Common myeloid progenitor, CD34-positive (primary cell): ENCODE measurements around the gene ROR2.

Experiments
- CTCF ChIA-PET: fragments of 350-600 bp; sonication (Branson Sonifier 250); formaldehyde crosslinking; loops from one replicate; lab custom pipeline; 2021; ENCODE audit warnings: antibody characterized with exemption; lab: Charles Lee
- POLR2A ChIA-PET: fragments of 350-600 bp; sonication (Branson Sonifier 250); formaldehyde crosslinking; loops from one replicate; lab custom pipeline; 2021; ENCODE audit warnings: antibody characterized with exemption; lab: Charles Lee
- DNase-seq, 3 donors: peaks; one replicate each; pipeline versions ENCODE4 v3.0.0 to v3.0.0-alpha.2; 2013
- H3K27ac ChIP-seq, 2 experiments: 1 replicate in 1 of 2; 2 replicates in 1 of 2; pipeline ENCODE4 v1.7.0; 2013; ENCODE audit warnings: inconsistent platforms in 2 of 2, low read length in 2 of 2, mild to moderate bottlenecking in 2 of 2, low read depth in 1 of 2, moderate library complexity in 1 of 2; ENCODE audit not compliant: severe bottlenecking in 2 of 2, insufficient read depth in 1 of 2, poor library complexity in 1 of 2
- H3K27me3 ChIP-seq, 5 experiments: replicated peaks in 2 of 5; 1 replicate in 3 of 5; 2 replicates in 2 of 5; pipeline versions ENCODE4 v1.6.1 to v1.7.0; 2013; ENCODE audit warnings: low read length in 4 of 5, mild to moderate bottlenecking in 2 of 5, moderate library complexity in 2 of 5, inconsistent platforms in 1 of 5; ENCODE audit not compliant: insufficient read depth in 5 of 5, control insufficient read depth in 4 of 5
- H3K36me3 ChIP-seq, 4 experiments: 1 replicate in 2 of 4; 2 replicates in 2 of 4; pipeline versions ENCODE4 v1.6.1 to v1.7.0; 2013; ENCODE audit warnings: low read length in 3 of 4, control low read depth in 1 of 4, mild to moderate bottlenecking in 1 of 4; ENCODE audit not compliant: control insufficient read depth in 4 of 4, insufficient read depth in 4 of 4
- H3K4me1 ChIP-seq, 4 experiments: 1 replicate in 3 of 4; 2 replicates in 1 of 4; pipeline versions ENCODE4 v1.6.1 to v1.7.1; 2013; ENCODE audit warnings: low read length in 3 of 4, mild to moderate bottlenecking in 3 of 4, control low read depth in 1 of 4, inconsistent platforms in 1 of 4, moderate library complexity in 1 of 4; ENCODE audit not compliant: control insufficient read depth in 4 of 4, insufficient read depth in 4 of 4; ENCODE audit errors: control extremely low read depth in 1 of 4
- H3K4me3 ChIP-seq, 7 experiments: 1 replicate in 4 of 7; 2 replicates in 3 of 7; pipeline versions ENCODE4 v1.5.1 to v1.7.0; 2013; ENCODE audit warnings: mild to moderate bottlenecking in 7 of 7, low read length in 6 of 7, moderate library complexity in 6 of 7, inconsistent platforms in 2 of 7, low read depth in 2 of 7, control low read depth in 1 of 7; ENCODE audit not compliant: insufficient read depth in 4 of 7, control insufficient read depth in 1 of 7; ENCODE audit errors: extremely low read depth in 1 of 7
- H3K9me3 ChIP-seq, 5 experiments: 1 replicate in 4 of 5; 2 replicates in 1 of 5; pipeline versions ENCODE4 v1.6.1 to v1.7.1; 2013; ENCODE audit warnings: low read length in 4 of 5, mild to moderate bottlenecking in 2 of 5, inconsistent platforms in 1 of 5, low read depth in 1 of 5, moderate library complexity in 1 of 5; ENCODE audit not compliant: control insufficient read depth in 4 of 5, insufficient read depth in 2 of 5; ENCODE audit errors: control extremely low read depth in 1 of 5
- WGBS: methylation state at CpG from one replicate; pipeline ENCODE4 v1.1.5; 2013; ENCODE audit not compliant: insufficient coverage; 5-methylcytosine and 5-hydroxymethylcytosine counted together

ROR2 gene

DNA sequence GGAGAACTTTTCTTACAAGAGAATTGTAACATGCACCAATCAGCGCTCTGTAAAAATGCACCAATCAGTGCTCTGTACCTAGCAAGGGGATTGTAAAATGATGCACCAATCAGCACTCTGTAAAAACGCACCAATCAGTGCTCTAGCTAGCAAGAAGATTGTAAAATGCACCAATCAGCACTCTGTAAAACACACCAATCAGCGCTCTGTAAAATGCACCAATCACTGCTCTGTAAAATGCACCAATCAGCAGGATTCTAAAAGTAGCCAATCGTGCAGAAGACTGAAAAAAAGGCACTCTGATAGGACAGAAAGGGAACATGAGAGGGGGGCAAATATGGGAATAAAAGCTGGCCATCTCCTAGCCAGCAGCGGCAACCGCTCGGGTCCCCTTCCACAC, 233.2 kb downstream of the ROR2 start:
- Histone ChIP-seq H3K4me1 (peaks cover 8 to 48% (median 26%) of the 10 kb centered on the region in 4 experiments), H3K9me3 (peaks cover 0 to 7% (median 0%) of the 10 kb centered on the region in 5 experiments), H3K36me3 (no peaks in the 10 kb centered on the region), H3K4me3 (no peak overlapping the region), H3K27me3 (no peaks in the 10 kb centered on the region), H3K27ac (no peak overlapping the region)
- peak in 1 of 3 donors; percentile 10 for DNase-seq
- CTCF ChIA-PET, result interaction anchor here (1.5 kb wide), 1 partner anchor 10 kb away, joined by 7 read pairs; no protein-coding TSS in a partner anchor
- POLR2A ChIA-PET, result interaction anchor here (0.6 kb wide), 1 partner anchor 369 kb away, joined by 3 read pairs; no protein-coding TSS in a partner anchor
- 98% methylated on average over 6 of the region's 7 CpGs for WGBS

DNA sequence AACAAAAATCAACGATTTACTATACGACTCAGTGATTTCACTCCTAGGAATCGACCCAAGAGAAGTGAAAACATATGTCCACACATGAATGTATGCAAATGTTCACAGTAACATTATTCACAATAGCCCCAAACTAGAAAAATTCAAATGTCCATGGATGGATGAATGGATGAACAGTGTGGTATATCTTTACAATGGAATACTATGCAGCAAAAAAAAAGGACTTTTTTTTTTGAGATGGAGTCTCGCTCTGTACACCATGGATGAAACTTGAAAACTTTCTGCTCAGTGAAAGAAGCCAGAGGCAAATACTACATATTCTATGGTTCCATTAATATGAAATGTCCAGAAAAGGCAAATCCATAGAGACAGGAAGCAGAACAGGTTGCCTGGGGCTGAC, 233.8 kb downstream of the ROR2 start:
- CTCF ChIA-PET, result interaction anchor here (1.5 kb wide), 1 partner anchor 11 kb away, joined by 7 read pairs; no protein-coding TSS in a partner anchor
- H3K9me3 ChIP-seq, result peaks cover 0 to 7% (median 0%) of the 10 kb centered on the region in 5 experiments
- no peak for DNase-seq
- no peaks in the 10 kb centered on the region for H3K36me3 ChIP-seq
- POLR2A ChIA-PET, result no interaction called here
- WGBS, result 100% methylated on average over 2 of the region's 4 CpGs
- H3K27me3 ChIP-seq, result no peaks in the 10 kb centered on the region
- no peak overlapping the region for H3K27ac ChIP-seq
- no peak overlapping the region for H3K4me3 ChIP-seq
- H3K4me1 ChIP-seq, result peaks cover 8 to 45% (median 27%) of the 10 kb centered on the region in 4 experiments

DNA sequence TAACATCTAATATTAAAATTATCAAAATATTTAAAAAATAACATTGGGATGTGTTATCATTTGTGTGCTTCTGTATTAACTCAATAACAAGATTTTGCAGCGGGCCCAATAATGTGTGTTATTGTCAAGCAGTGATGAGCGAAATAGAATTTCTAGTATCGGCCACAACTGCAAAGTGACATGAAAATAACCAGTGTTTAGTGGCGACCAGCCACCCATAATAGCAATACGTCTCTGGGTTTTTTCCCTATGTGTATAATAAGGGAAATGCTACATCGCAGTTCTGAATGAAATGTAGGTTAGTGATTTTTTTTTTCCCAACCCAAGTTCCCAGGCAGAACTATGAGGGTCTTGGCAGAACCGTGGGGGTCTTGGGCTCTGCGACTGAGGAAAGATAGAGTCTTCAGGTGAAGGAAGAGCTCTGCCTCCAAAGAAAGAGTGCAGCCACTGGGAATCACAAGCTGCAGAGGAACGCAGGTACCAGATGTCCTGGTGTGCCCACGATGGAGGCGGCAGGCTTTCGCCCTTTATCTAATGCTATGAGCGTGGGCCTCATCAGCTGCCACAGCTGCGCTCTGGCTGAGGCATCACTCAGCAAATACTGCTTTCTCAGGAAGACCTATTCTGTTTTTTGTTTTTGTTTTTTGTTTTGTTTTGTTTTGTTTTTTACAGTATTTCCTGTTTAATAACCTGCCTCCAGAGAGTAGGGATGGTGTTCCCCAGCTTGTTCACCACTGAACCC, 235.0 kb downstream of the ROR2 start:
- Histone ChIP-seq H3K9me3 (peaks cover 0 to 7% (median 0%) of the 10 kb centered on the region in 5 experiments), H3K4me1 (peaks cover 2 to 37% (median 21%) of the 10 kb centered on the region in 4 experiments), H3K4me3 (peak overlapping the region in 2 of 7 experiments; percentile 22 to 79), H3K27ac (no peak overlapping the region), H3K36me3 (no peaks in the 10 kb centered on the region), H3K27me3 (no peaks in the 10 kb centered on the region)
- ChIA-PET CTCF (no interaction called here), POLR2A (no interaction called here)
- peak in 1 of 3 donors; percentile 36 for DNase-seq
- 87% methylated on average over 10 of the region's 14 CpGs for WGBS

DNA sequence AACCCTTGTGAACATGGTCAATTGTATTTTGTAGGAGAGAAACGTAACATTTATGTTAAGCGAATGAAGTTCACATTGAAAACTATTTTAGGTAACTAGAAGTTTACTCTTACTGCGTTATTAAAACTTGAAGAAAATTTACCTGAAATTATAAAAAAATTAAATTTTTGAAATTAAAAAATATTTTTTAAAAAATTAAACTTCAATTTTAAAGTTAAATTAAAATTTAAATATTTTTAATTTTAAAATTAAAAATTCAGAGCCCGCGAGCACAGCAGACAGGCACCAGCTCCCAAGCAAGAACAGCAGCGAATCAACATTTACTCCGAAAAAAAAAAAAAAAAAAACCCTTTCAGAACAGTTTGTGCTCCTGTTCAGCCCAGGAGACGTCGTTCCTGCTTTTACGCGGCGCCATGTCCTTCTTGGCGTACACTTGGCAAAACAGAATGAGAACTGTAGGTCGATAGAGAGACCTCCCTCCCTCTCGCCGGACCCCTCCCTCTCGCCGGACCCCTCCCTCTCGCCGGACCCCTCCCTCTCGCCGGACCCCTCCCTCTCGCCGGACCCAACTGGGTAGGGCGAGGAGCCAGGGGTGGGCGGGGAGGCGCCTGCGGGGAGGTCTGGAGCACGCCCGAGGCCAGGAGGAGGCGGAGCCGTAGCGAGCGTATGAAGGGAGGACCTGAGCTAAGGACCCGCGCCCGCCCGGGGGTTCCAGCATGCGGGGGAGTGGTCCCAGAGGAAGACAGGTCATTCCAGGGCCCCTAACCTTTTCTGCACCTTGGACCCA, 235.8 kb downstream of the ROR2 start:
- CTCF ChIA-PET, result interaction anchor here (1.0 kb wide), 1 partner anchor 20 kb away, joined by 3 read pairs; no protein-coding TSS in a partner anchor
- Histone ChIP-seq H3K4me1 (peaks cover 0 to 33% (median 23%) of the 10 kb centered on the region in 4 experiments), H3K36me3 (no peaks in the 10 kb centered on the region), H3K27ac (no peak overlapping the region), H3K9me3 (peaks cover 0 to 7% (median 0%) of the 10 kb centered on the region in 5 experiments), H3K27me3 (no peaks in the 10 kb centered on the region), H3K4me3 (peak overlapping the region in 6 of 7 experiments; percentile 30 to 79 (median 49))
- WGBS, result 1% methylated on average over 10 of the region's 39 CpGs
- POLR2A ChIA-PET, result no interaction called here
- DNase-seq, result peak; percentile 73 to 83 (median 77)

DNA sequence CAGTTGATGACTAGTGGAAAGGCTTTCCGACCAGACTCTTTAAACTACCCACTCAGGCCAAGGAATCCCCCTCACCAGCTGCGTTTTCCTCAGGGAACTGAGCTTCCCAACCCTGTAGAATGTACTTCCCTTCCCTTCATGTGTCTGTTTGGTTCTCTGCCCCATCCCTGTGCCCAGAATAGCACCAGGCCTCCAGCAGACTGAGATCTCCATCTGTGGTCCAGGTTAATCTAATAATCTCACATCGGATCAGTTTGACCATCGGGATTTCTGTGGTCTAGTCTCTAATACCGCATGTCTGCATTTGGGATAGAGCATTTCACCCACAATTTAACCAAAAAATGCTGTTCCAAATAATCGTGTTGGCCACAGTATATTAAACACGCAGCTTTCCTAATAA, 237.2 kb downstream of the ROR2 start:
- Histone ChIP-seq H3K27me3 (no peaks in the 10 kb centered on the region), H3K27ac (no peak overlapping the region), H3K9me3 (peaks cover 0 to 7% (median 0%) of the 10 kb centered on the region in 5 experiments), H3K36me3 (no peaks in the 10 kb centered on the region), H3K4me1 (peaks cover 0 to 29% (median 21%) of the 10 kb centered on the region in 4 experiments), H3K4me3 (no peak overlapping the region)
- ChIA-PET POLR2A (interaction anchor here (0.6 kb wide), 1 partner anchor 42 kb away, joined by 3 read pairs; no protein-coding TSS in a partner anchor), CTCF (interaction anchor here (1.3 kb wide), 1 partner anchor 15 kb away, joined by 3 read pairs; no protein-coding TSS in a partner anchor)
- DNase-seq, result no peak
- 95% methylated on average over 5 of the region's 7 CpGs for WGBS

DNA sequence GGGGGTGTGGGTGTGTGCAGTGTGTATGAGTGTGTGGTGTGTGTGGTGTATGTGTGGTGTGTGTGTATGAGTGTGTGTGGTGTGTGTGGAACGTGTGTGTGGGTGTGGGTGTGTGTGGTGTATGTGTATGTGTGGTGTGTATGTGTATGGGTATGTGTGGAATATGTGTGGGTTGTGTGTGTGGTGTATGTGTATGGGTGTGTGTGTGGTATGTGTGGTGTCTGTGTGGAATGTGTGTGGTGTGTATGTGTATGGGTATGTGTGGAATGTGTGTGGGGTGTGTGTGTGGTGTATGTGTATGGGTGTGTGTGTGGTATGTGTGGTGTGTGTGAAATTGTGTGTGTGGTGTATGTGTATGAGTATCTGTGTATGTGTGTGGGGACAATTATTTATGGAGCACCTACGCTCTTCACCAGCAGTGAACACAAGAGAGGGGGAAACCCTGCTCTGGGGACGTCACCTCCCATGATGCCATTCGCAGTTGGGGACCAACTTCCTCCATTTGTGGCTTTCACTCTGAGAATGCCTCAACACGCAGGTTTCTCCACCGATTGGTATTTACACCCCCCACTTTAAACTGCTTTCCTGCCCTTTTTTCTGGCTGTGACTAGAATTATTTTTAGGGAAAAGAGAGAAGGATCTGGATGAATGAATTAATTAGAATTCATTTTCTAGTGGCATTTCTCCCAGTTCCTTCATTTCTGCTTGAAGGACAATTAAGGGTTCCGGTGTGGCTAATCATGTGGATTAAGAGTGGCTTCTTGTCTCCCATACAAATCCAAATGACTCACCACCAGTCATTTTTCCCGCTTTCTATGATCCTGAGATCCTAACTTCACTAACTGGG, 238.1 kb downstream of the ROR2 start:
- H3K27me3 ChIP-seq, result no peaks in the 10 kb centered on the region
- 22% methylated on average over 4 of the region's 8 CpGs for WGBS
- DNase-seq, result peak; percentile 87 to 97 (median 95)
- H3K9me3 ChIP-seq, result peaks cover 0 to 7% (median under 1%) of the 10 kb centered on the region in 5 experiments
- POLR2A ChIA-PET, result no interaction called here
- H3K4me1 ChIP-seq, result peaks cover 0 to 29% (median 20%) of the 10 kb centered on the region in 4 experiments
- peak overlapping the region in 3 of 7 experiments; percentile 5 to 37 (median 7) for H3K4me3 ChIP-seq
- no peaks in the 10 kb centered on the region for H3K36me3 ChIP-seq
- H3K27ac ChIP-seq, result no peak overlapping the region
- CTCF ChIA-PET, result interaction anchor here (1.3 kb wide), 1 partner anchor 16 kb away, joined by 3 read pairs; no protein-coding TSS in a partner anchor
